ENCODE measurements around the gene PCDH9.

The PCDH9 gene

GRCh38 chr13:66811455-66811854 is 418.7 kb downstream of the PCDH9 start:
- peaks cover 3% of the 10 kb centered on the region; the same call in 1 of the 2 replicates for H3K4me1 ChIP-seq (ENCODE audit: control insufficient read depth, insufficient read depth, low read length)

GRCh38 chr13:66809485-66809884 is 420.7 kb downstream of the PCDH9 start:
- Histone ChIP-seq H3K4me3 (ENCODE audit: low read depth, low read length) (no peak overlapping the region), H3K27me3 (ENCODE audit: control insufficient read depth, insufficient read depth, low read length) (no peaks in the 10 kb centered on the region), H3K9ac (ENCODE audit: low read depth, low read length) (no peak overlapping the region), H3K9me3 (ENCODE audit: control insufficient read depth, insufficient read depth, low read length) (no peaks in the 10 kb centered on the region), H3K36me3 (ENCODE audit: control insufficient read depth, insufficient read depth, low read length) (no peaks in the 10 kb centered on the region), H3K27ac (ENCODE audit: low read depth, low read length) (no peak overlapping the region), H3K4me1 (ENCODE audit: control insufficient read depth, insufficient read depth, low read length) (peaks cover 7% of the 10 kb centered on the region; the same call in 1 of the 2 replicates)

More at GRCh38 chr13:66811455-66811854, 418.7 kb downstream of the PCDH9 start:
- Histone ChIP-seq H3K4me3 (ENCODE audit: low read depth, low read length) (no peak overlapping the region), H3K27ac (ENCODE audit: low read depth, low read length) (no peak overlapping the region), H3K9ac (ENCODE audit: low read depth, low read length) (no peak overlapping the region), H3K27me3 (ENCODE audit: control insufficient read depth, insufficient read depth, low read length) (no peaks in the 10 kb centered on the region), H3K9me3 (ENCODE audit: control insufficient read depth, insufficient read depth, low read length) (no peaks in the 10 kb centered on the region), H3K36me3 (ENCODE audit: control insufficient read depth, insufficient read depth, low read length) (no peaks in the 10 kb centered on the region)

GRCh38 chr13:66807251-66807650 is 422.9 kb downstream of the PCDH9 start:
- Histone ChIP-seq H3K9me3 (ENCODE audit: control insufficient read depth, insufficient read depth, low read length) (no peaks in the 10 kb centered on the region), H3K4me1 (ENCODE audit: control insufficient read depth, insufficient read depth, low read length) (peaks cover 7% of the 10 kb centered on the region; the same call in 1 of the 2 replicates), H3K27ac (ENCODE audit: low read depth, low read length) (no peak overlapping the region), H3K36me3 (ENCODE audit: control insufficient read depth, insufficient read depth, low read length) (no peaks in the 10 kb centered on the region), H3K4me3 (ENCODE audit: low read depth, low read length) (no peak overlapping the region), H3K9ac (ENCODE audit: low read depth, low read length) (no peak overlapping the region), H3K27me3 (ENCODE audit: control insufficient read depth, insufficient read depth, low read length) (no peaks in the 10 kb centered on the region)

- Histone ChIP-seq H3K27me3 (ENCODE audit: control insufficient read depth, insufficient read depth, low read length) (no peaks in the 10 kb centered on the region), H3K36me3 (ENCODE audit: control insufficient read depth, insufficient read depth, low read length) (no peaks in the 10 kb centered on the region), H3K4me3 (ENCODE audit: low read depth, low read length) (no peak overlapping the region), H3K27ac (ENCODE audit: low read depth, low read length) (no peak overlapping the region), H3K4me1 (ENCODE audit: control insufficient read depth, insufficient read depth, low read length) (peaks cover 19% of the 10 kb centered on the region), H3K9ac (ENCODE audit: low read depth, low read length) (no peak overlapping the region), H3K9me3 (ENCODE audit: control insufficient read depth, insufficient read depth, low read length) (no peaks in the 10 kb centered on the region)
Measured at GRCh38 chr13:66805657-66806056, 424.5 kb downstream of the PCDH9 start.

- H3K27me3 ChIP-seq (ENCODE audit: control insufficient read depth, insufficient read depth, low read length), result no peaks in the 10 kb centered on the region
- H3K36me3 ChIP-seq (ENCODE audit: control insufficient read depth, insufficient read depth, low read length), result no peaks in the 10 kb centered on the region
- H3K9ac ChIP-seq (ENCODE audit: low read depth, low read length), result no peak overlapping the region
- H3K9me3 ChIP-seq (ENCODE audit: control insufficient read depth, insufficient read depth, low read length), result no peaks in the 10 kb centered on the region
- peaks cover 29% of the 10 kb centered on the region for H3K4me1 ChIP-seq (ENCODE audit: control insufficient read depth, insufficient read depth, low read length)
- no peak overlapping the region for H3K27ac ChIP-seq (ENCODE audit: low read depth, low read length)
- H3K4me3 ChIP-seq (ENCODE audit: low read depth, low read length), result no peak overlapping the region
Measured at GRCh38 chr13:66803808-66804456, 426.2 kb downstream of the PCDH9 start.

GRCh38 chr13:66803013-66803807 is 426.9 kb downstream of the PCDH9 start:
- H3K27ac ChIP-seq (ENCODE audit: low read depth, low read length), result no peak overlapping the region
- no peak overlapping the region for H3K4me3 ChIP-seq (ENCODE audit: low read depth, low read length)
- no peak overlapping the region for H3K9ac ChIP-seq (ENCODE audit: low read depth, low read length)
- H3K27me3 ChIP-seq (ENCODE audit: control insufficient read depth, insufficient read depth, low read length), result no peaks in the 10 kb centered on the region
- no peaks in the 10 kb centered on the region for H3K9me3 ChIP-seq (ENCODE audit: control insufficient read depth, insufficient read depth, low read length)
- peaks cover 29% of the 10 kb centered on the region for H3K4me1 ChIP-seq (ENCODE audit: control insufficient read depth, insufficient read depth, low read length)
- no peaks in the 10 kb centered on the region for H3K36me3 ChIP-seq (ENCODE audit: control insufficient read depth, insufficient read depth, low read length)

GRCh38 chr13:66795636-66796035 is 434.5 kb downstream of the PCDH9 start:
- Histone ChIP-seq H3K9ac (ENCODE audit: low read depth, low read length) (no peak overlapping the region), H3K36me3 (ENCODE audit: control insufficient read depth, insufficient read depth, low read length) (no peaks in the 10 kb centered on the region), H3K27ac (ENCODE audit: low read depth, low read length) (no peak overlapping the region), H3K9me3 (ENCODE audit: control insufficient read depth, insufficient read depth, low read length) (no peaks in the 10 kb centered on the region), H3K4me3 (ENCODE audit: low read depth, low read length) (no peak overlapping the region), H3K4me1 (ENCODE audit: control insufficient read depth, insufficient read depth, low read length) (peaks cover 10% of the 10 kb centered on the region), H3K27me3 (ENCODE audit: control insufficient read depth, insufficient read depth, low read length) (no peaks in the 10 kb centered on the region)

- H3K27ac ChIP-seq (ENCODE audit: low read depth, low read length), result no peak overlapping the region
- H3K36me3 ChIP-seq (ENCODE audit: control insufficient read depth, insufficient read depth, low read length), result no peaks in the 10 kb centered on the region
- H3K4me3 ChIP-seq (ENCODE audit: low read depth, low read length), result no peak overlapping the region
- no peaks in the 10 kb centered on the region for H3K9me3 ChIP-seq (ENCODE audit: control insufficient read depth, insufficient read depth, low read length)
- no peaks in the 10 kb centered on the region; the same call in 1 of the 2 replicates for H3K4me1 ChIP-seq (ENCODE audit: control insufficient read depth, insufficient read depth, low read length)
- no peaks in the 10 kb centered on the region for H3K27me3 ChIP-seq (ENCODE audit: control insufficient read depth, insufficient read depth, low read length)
- H3K9ac ChIP-seq (ENCODE audit: low read depth, low read length), result no peak overlapping the region
Measured at GRCh38 chr13:66794340-66795031, 435.6 kb downstream of the PCDH9 start.

- Histone ChIP-seq H3K4me1 (ENCODE audit: control insufficient read depth, insufficient read depth, low read length) (peaks cover 7% of the 10 kb centered on the region; the same call in 1 of the 2 replicates), H3K4me3 (ENCODE audit: low read depth, low read length) (no peak overlapping the region), H3K9ac (ENCODE audit: low read depth, low read length) (no peak overlapping the region), H3K27me3 (ENCODE audit: control insufficient read depth, insufficient read depth, low read length) (no peaks in the 10 kb centered on the region), H3K9me3 (ENCODE audit: control insufficient read depth, insufficient read depth, low read length) (no peaks in the 10 kb centered on the region), H3K36me3 (ENCODE audit: control insufficient read depth, insufficient read depth, low read length) (no peaks in the 10 kb centered on the region), H3K27ac (ENCODE audit: low read depth, low read length) (no peak overlapping the region)
Measured at GRCh38 chr13:66790861-66791260, 439.3 kb downstream of the PCDH9 start.

GRCh38 chr13:66781241-66781640 is 448.9 kb downstream of the PCDH9 start:
- Histone ChIP-seq H3K27me3 (ENCODE audit: control insufficient read depth, insufficient read depth, low read length) (no peaks in the 10 kb centered on the region), H3K4me1 (ENCODE audit: control insufficient read depth, insufficient read depth, low read length) (no peaks in the 10 kb centered on the region), H3K27ac (ENCODE audit: low read depth, low read length) (no peak overlapping the region), H3K4me3 (ENCODE audit: low read depth, low read length) (no peak overlapping the region), H3K9ac (ENCODE audit: low read depth, low read length) (no peak overlapping the region), H3K36me3 (ENCODE audit: control insufficient read depth, insufficient read depth, low read length) (no peaks in the 10 kb centered on the region), H3K9me3 (ENCODE audit: control insufficient read depth, insufficient read depth, low read length) (no peaks in the 10 kb centered on the region)

GRCh38 chr13:66780814-66781213 is 449.3 kb downstream of the PCDH9 start:
- no peaks in the 10 kb centered on the region for H3K27me3 ChIP-seq (ENCODE audit: control insufficient read depth, insufficient read depth, low read length)
- H3K9me3 ChIP-seq (ENCODE audit: control insufficient read depth, insufficient read depth, low read length), result no peaks in the 10 kb centered on the region
- no peak overlapping the region for H3K27ac ChIP-seq (ENCODE audit: low read depth, low read length)

More at GRCh38 chr13:66780814-66781213, 449.3 kb downstream of the PCDH9 start:
- Histone ChIP-seq H3K4me1 (ENCODE audit: control insufficient read depth, insufficient read depth, low read length) (no peaks in the 10 kb centered on the region), H3K36me3 (ENCODE audit: control insufficient read depth, insufficient read depth, low read length) (no peaks in the 10 kb centered on the region), H3K4me3 (ENCODE audit: low read depth, low read length) (no peak overlapping the region), H3K9ac (ENCODE audit: low read depth, low read length) (no peak overlapping the region)
